Osteocyte (in vitro differentiated cells): ENCODE measurements around the gene ARHGAP24. TPM values are rescaled to one million over a fixed set of nuclear protein-coding genes. Genes with fewer than 3 reads are reported as not detected.

Experiments
- DNase-seq: peaks from one replicate; pipeline ENCODE4 v3.0.0; 2021; ENCODE audit warnings: mixed read lengths; ENCODE audit not compliant: unreplicated experiment; ENCODE audit errors: extremely low spot score
- H3K27ac Mint-ChIP-seq: one replicate; pipeline ENCODE4 v1.8.0; 2021; ENCODE audit warnings: mild to moderate bottlenecking, mixed read lengths; ENCODE audit not compliant: unreplicated experiment
- H3K27me3 Mint-ChIP-seq: one replicate; pipeline ENCODE4 v1.8.0; 2021; ENCODE audit warnings: mixed read lengths; ENCODE audit not compliant: unreplicated experiment
- H3K36me3 Mint-ChIP-seq: one replicate; pipeline ENCODE4 v1.8.0; 2021; ENCODE audit warnings: mixed read lengths; ENCODE audit not compliant: unreplicated experiment
- H3K4me1 Mint-ChIP-seq: one replicate; pipeline ENCODE4 v1.8.0; 2021; ENCODE audit warnings: mixed read lengths; ENCODE audit not compliant: unreplicated experiment
- H3K4me3 Mint-ChIP-seq: one replicate; pipeline ENCODE4 v1.8.0; 2021; ENCODE audit warnings: mild to moderate bottlenecking, moderate library complexity, mixed read lengths; ENCODE audit not compliant: unreplicated experiment
- H3K9me3 Mint-ChIP-seq: one replicate; pipeline ENCODE4 v1.8.0; 2021; ENCODE audit warnings: mixed read lengths; ENCODE audit not compliant: unreplicated experiment
- CTCF ChIP-seq: fragments of 200-600 bp; sonication (generic); IDR thresholded peaks from 2 replicates; pipeline ENCODE4 v1.5.0; 2021; ENCODE audit warnings: antibody characterized with exemption, mild to moderate bottlenecking, moderate library complexity
- total RNA-seq: library from RNA; stranded (reverse); gene quantifications from 2 replicates; pipeline ENCODE4 v1.2.1, GENCODE V29; 2021

The ARHGAP24 gene
- total RNA-seq, 1 donor from 2014 or later: 29.3 TPM

- no peak for DNase-seq
- Mint-ChIP-seq H3K9me3 (no peaks in the 10 kb centered on the region), H3K4me3 (no peak overlapping the region), H3K36me3 (no peaks in the 10 kb centered on the region), H3K27me3 (no peaks in the 10 kb centered on the region), H3K4me1 (peaks cover 25% of the 10 kb centered on the region), H3K27ac (no peak overlapping the region)
- TF ChIP-seq CTCF: no peak
Observed at GRCh38 chr4:85751866-85752265, 276.9 kb downstream of the ARHGAP24 start.

- H3K9me3 Mint-ChIP-seq: no peaks in the 10 kb centered on the region
- no peak overlapping the region for H3K4me3 Mint-ChIP-seq
- no peak for TF ChIP-seq CTCF
- H3K36me3 Mint-ChIP-seq: no peaks in the 10 kb centered on the region
- no peak overlapping the region for H3K27ac Mint-ChIP-seq
- DNase-seq: no peak
- no peaks in the 10 kb centered on the region for H3K27me3 Mint-ChIP-seq
- peaks cover 7% of the 10 kb centered on the region for H3K4me1 Mint-ChIP-seq
Observed at GRCh38 chr4:85755285-85755684, 280.3 kb downstream of the ARHGAP24 start.

GRCh38 chr4:85756938-85757337, 282.0 kb downstream of the ARHGAP24 start:
- DNase-seq: no peak
- TF ChIP-seq CTCF: peak; percentile 56
- Mint-ChIP-seq H3K27me3 (no peaks in the 10 kb centered on the region), H3K9me3 (no peaks in the 10 kb centered on the region), H3K4me1 (peaks cover 23% of the 10 kb centered on the region), H3K27ac (no peak overlapping the region), H3K36me3 (no peaks in the 10 kb centered on the region), H3K4me3 (no peak overlapping the region)

GRCh38 chr4:85759388-85759787, 284.4 kb downstream of the ARHGAP24 start:
- Mint-ChIP-seq H3K4me1 (peaks cover 38% of the 10 kb centered on the region), H3K27ac (no peak overlapping the region), H3K36me3 (no peaks in the 10 kb centered on the region), H3K27me3 (no peaks in the 10 kb centered on the region), H3K9me3 (no peaks in the 10 kb centered on the region), H3K4me3 (no peak overlapping the region)
- TF ChIP-seq CTCF: no peak
- no peak for DNase-seq

GRCh38 chr4:85760511-85760910, 285.6 kb downstream of the ARHGAP24 start:
- no peak for TF ChIP-seq CTCF
- no peak for DNase-seq
- no peak overlapping the region for H3K27ac Mint-ChIP-seq
- no peaks in the 10 kb centered on the region for H3K27me3 Mint-ChIP-seq
- no peak overlapping the region for H3K4me3 Mint-ChIP-seq
- no peaks in the 10 kb centered on the region for H3K36me3 Mint-ChIP-seq
- peaks cover 33% of the 10 kb centered on the region for H3K4me1 Mint-ChIP-seq
- no peaks in the 10 kb centered on the region for H3K9me3 Mint-ChIP-seq
